IMR-90 (cell line): ENCODE results near the gene KRTAP3-2. TPM values are rescaled to one million over a fixed set of nuclear protein-coding genes. Genes with fewer than 3 reads are reported as not detected.

ENCODE experiments used
- ATAC-seq: fragments of 200-7000 bp; cut with Tn5 transposase; 2 replicates; pipeline ENCODE4 v1.9.1; 2020; ENCODE audit warnings: low read depth, mild to moderate bottlenecking, moderate library complexity
- BruUV-seq: library from RNA; stranded (reverse); fragments of 400-500 nt; replicated peaks from 2 replicates; lab custom pipeline; 2021; lab: Mats Ljungman, UMichigan
- CTCF ChIA-PET: fragments of 300-600 bp; formaldehyde crosslinking; extraction: SDS; loops from one replicate; lab custom pipeline; 2021; ENCODE audit warnings: antibody characterized with exemption; lab: Yijun Ruan, JAX
- POLR2A ChIA-PET: fragments of 300-600 bp; sonication (Branson Sonifier 250); formaldehyde crosslinking; loops from one replicate; lab custom pipeline; 2022; ENCODE audit warnings: antibody characterized with exemption; ENCODE audit not compliant: unreplicated experiment; lab: Charles Lee
- DNase-seq: peaks from one replicate; pipeline ENCODE4 v3.0.0; 2013
- H2AFZ ChIP-seq: replicated peaks from 2 replicates; pipeline ENCODE3; 2013; ENCODE audit warnings: low read length, mild to moderate bottlenecking; ENCODE audit not compliant: poor library complexity
- H2AK5ac ChIP-seq: 2 replicates; pipeline ENCODE4 v1.6.1; 2013; ENCODE audit warnings: low read depth, low read length, inconsistent platforms
- H2AK9ac ChIP-seq: replicated peaks from 2 replicates; pipeline ENCODE3; 2013; ENCODE audit warnings: mild to moderate bottlenecking, low read depth, low read length, moderate library complexity; ENCODE audit not compliant: poor library complexity
- H2BK120ac ChIP-seq: 2 replicates; pipeline ENCODE4 v1.6.1; 2013; ENCODE audit warnings: low read depth, low read length, inconsistent platforms
- H2BK15ac ChIP-seq: 3 replicates; pipeline ENCODE4 v1.6.1; 2013; ENCODE audit warnings: low read depth, low read length, inconsistent platforms
- H2BK20ac ChIP-seq: 2 replicates; pipeline ENCODE4 v1.6.1; 2013; ENCODE audit warnings: low read depth, mild to moderate bottlenecking, inconsistent platforms, low read length, moderate library complexity
- H2BK5ac ChIP-seq: 2 replicates; pipeline ENCODE4 v1.6.1; 2013; ENCODE audit warnings: mild to moderate bottlenecking, low read depth, low read length, inconsistent platforms; ENCODE audit not compliant: poor library complexity, severe bottlenecking
- H3K14ac ChIP-seq: replicated peaks from 2 replicates; pipeline ENCODE4 v1.6.1; 2013; ENCODE audit warnings: low read depth, low read length, inconsistent platforms
- H3K18ac ChIP-seq: 2 replicates; pipeline ENCODE4 v1.6.1; 2013; ENCODE audit warnings: low read depth, low read length, control low read depth
- H3K23ac ChIP-seq: 2 replicates; pipeline ENCODE4 v1.6.1; 2013; ENCODE audit warnings: low read depth, low read length, inconsistent platforms
- H3K27ac ChIP-seq: 2 replicates; pipeline ENCODE4 v1.5.1; 2013; ENCODE audit warnings: mild to moderate bottlenecking, control low read depth, low read length; ENCODE audit not compliant: insufficient read depth
- H3K27me3 ChIP-seq: 2 replicates; pipeline ENCODE4 v1.6.1; 2013; ENCODE audit warnings: low read length; ENCODE audit not compliant: control insufficient read depth, insufficient read depth
- H3K36me3 ChIP-seq: 2 replicates; pipeline ENCODE4 v1.6.1; 2013; ENCODE audit warnings: low read length, mixed read lengths; ENCODE audit not compliant: control insufficient read depth, insufficient read depth
- H3K4ac ChIP-seq: 2 replicates; pipeline ENCODE4 v1.6.1; 2013; ENCODE audit warnings: low read depth, low read length, inconsistent platforms
- H3K4me1 ChIP-seq: 2 replicates; pipeline ENCODE4 v1.6.1; 2013; ENCODE audit warnings: low read length, mixed read lengths; ENCODE audit not compliant: control insufficient read depth, insufficient read depth
- H3K4me2 ChIP-seq: 2 replicates; pipeline ENCODE4 v1.6.1; 2013; ENCODE audit warnings: low read depth, mild to moderate bottlenecking, control low read depth, low read length, moderate library complexity
- H3K4me3 ChIP-seq: 2 replicates; pipeline ENCODE4 v1.5.1; 2013; ENCODE audit warnings: low read depth, mild to moderate bottlenecking, control low read depth, low read length, moderate library complexity; ENCODE audit not compliant: insufficient read depth
- H3K56ac ChIP-seq: 2 replicates; pipeline ENCODE4 v1.6.1; 2013; ENCODE audit warnings: low read length, inconsistent platforms; ENCODE audit not compliant: insufficient read depth; ENCODE audit errors: extremely low read depth
- H3K79me1 ChIP-seq, 2 experiments: 2 replicates each; pipeline ENCODE4 v1.6.1; 2013; ENCODE audit warnings: low read length in 2 of 2, inconsistent platforms in 1 of 2, low read depth in 1 of 2
- H3K9ac ChIP-seq: 2 replicates; pipeline ENCODE4 v1.6.1; 2013; ENCODE audit warnings: low read depth, low read length, control low read depth
- H3K9me1 ChIP-seq: 2 replicates; pipeline ENCODE4 v1.6.1; 2013; ENCODE audit warnings: low read length, inconsistent platforms; ENCODE audit not compliant: insufficient read depth
- H3K9me3 ChIP-seq: 2 replicates; pipeline ENCODE4 v1.6.1; 2013; ENCODE audit warnings: low read length; ENCODE audit not compliant: control insufficient read depth, insufficient read depth
- H4K20me1 ChIP-seq: 2 replicates; pipeline ENCODE4 v1.6.1; 2013; ENCODE audit warnings: low read length, inconsistent platforms; ENCODE audit not compliant: insufficient read depth
- H4K5ac ChIP-seq: 2 replicates; pipeline ENCODE4 v1.6.1; 2013; ENCODE audit warnings: mild to moderate bottlenecking, low read depth, low read length, control low read depth
- H4K8ac ChIP-seq, 2 experiments: 2 replicates each; pipeline ENCODE4 v1.6.1; 2013; ENCODE audit warnings: low read depth in 2 of 2, low read length in 2 of 2, control low read depth in 1 of 2, inconsistent platforms in 1 of 2
- H4K91ac ChIP-seq: 2 replicates; pipeline ENCODE4 v1.6.1; 2013; ENCODE audit warnings: low read depth, low read length, inconsistent platforms; ENCODE audit not compliant: insufficient read depth
- BHLHE40 ChIP-seq: fragments of 150-350 bp; IDR thresholded peaks from 2 replicates; pipeline ENCODE4 v1.6.1; 2016; ENCODE audit warnings: mild to moderate bottlenecking, low read depth, low read length
- MAFK ChIP-seq: IDR thresholded peaks from 2 replicates; pipeline ENCODE4 v1.6.1; 2012; ENCODE audit warnings: low read depth, low read length, improper control_type of control experiment
- WGBS, 2 experiments: methylation state at CpG; one replicate each; pipeline versions ENCODE4 v1.1.5 to v1.1.7; 2013; ENCODE audit warnings: missing lambda C conversion rate in 2 of 2; ENCODE audit not compliant: insufficient read length in 1 of 2; ENCODE audit errors: extremely low coverage in 2 of 2; 5-methylcytosine and 5-hydroxymethylcytosine counted together
- dilution Hi-C: fragments of 300-500 bp; cut with HindIII; formaldehyde crosslinking; loops from one replicate; pipeline ENCODE4 v1.14.3; 2018; ENCODE audit warnings: low sequenced_read_pairs; ENCODE audit not compliant: unreplicated experiment
- in situ Hi-C: fragments of 300-500 bp; cut with MboI; formaldehyde crosslinking; loops from 3 replicates; pipeline ENCODE4 v1.14.3; 2019; ENCODE audit warnings: low sequenced_read_pairs, inconsistent platforms, mixed read lengths
- intact Hi-C: fragments of 100-400 bp; cut with micrococcal nuclease; formaldehyde crosslinking; loops from 2 replicates; pipeline ENCODE4 v1.10.0; 2022
- polyA plus RNA-seq, 3 experiments: library from polyadenylated mRNA; depleted of rRNA; stranded (reverse); fragments of >200 nt; gene quantifications; 2 replicates each; pipeline ENCODE4 v1.2.3, GENCODE V29; 2012; ENCODE audit warnings: low replicate concordance in 1 of 3
- total RNA-seq: library from RNA; depleted of rRNA; stranded (reverse); fragments of >200 nt; gene quantifications from 2 replicates; pipeline ENCODE4 v1.2.3, GENCODE V29; 2012

KRTAP3-2 gene
- total and polyA plus RNA-seq, 2 of the 4 experiments (the other 2 are of a cell fraction), result not detected

DNA sequence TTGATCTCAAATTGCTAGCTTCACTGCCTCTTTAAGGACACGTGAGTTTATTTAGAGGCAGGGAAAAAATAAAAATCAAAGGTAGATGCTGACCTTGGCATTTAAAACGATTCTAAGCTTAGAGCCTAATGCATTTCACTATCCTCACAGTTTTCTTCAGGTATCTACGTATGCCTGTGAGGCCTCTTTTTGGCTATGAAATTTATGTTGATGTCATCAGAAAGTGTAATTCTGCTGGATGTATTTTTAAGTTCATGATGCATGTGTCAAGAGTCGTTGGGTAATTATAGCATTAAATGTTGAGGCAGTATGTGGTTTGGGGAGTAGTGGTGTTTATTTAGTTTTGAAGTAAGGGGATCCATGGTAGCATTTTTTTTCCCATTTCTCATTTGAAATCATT, 4.2 kb upstream of the KRTAP3-2 start:
- CTCF ChIA-PET, result no interaction called here

More for the DNA sequence above, 4.2 kb upstream of the KRTAP3-2 start:
- Histone ChIP-seq H3K4me3 (no peak overlapping the region), H4K5ac (no peak overlapping the region), H4K20me1 (no peaks in the 10 kb centered on the region), H3K9me1 (no peaks in the 10 kb centered on the region), H3K27me3 (no peaks in the 10 kb centered on the region), H2AK5ac (no peak overlapping the region), H3K56ac (no peak overlapping the region), H2BK20ac (no peak overlapping the region), H3K9me3 (no peaks in the 10 kb centered on the region), H3K4ac (no peak overlapping the region), H3K79me1 (no peaks in the 10 kb centered on the region), H4K91ac (no peak overlapping the region), H4K8ac (no peak overlapping the region), H2AK9ac (no peak overlapping the region), H3K4me1 (no peaks in the 10 kb centered on the region), H3K18ac (no peak overlapping the region), H2BK15ac (no peak overlapping the region; the same call in 2 of the 3 replicates), H3K4me2 (no peak overlapping the region), H3K9ac (no peak overlapping the region), H3K23ac (no peak overlapping the region), H3K14ac (no peak overlapping the region), H2AFZ (no peak overlapping the region), H3K36me3 (no peaks in the 10 kb centered on the region), H2BK5ac (no peak overlapping the region), H3K27ac (no peak overlapping the region), H2BK120ac (no peak overlapping the region)
- intact Hi-C loops (no loop called here), in situ Hi-C loops (no loop called here), dilution Hi-C loops (no loop called here)
- no peak for ATAC-seq
- POLR2A ChIA-PET, result no interaction called here
- WGBS, 2 experiments, result no CpG with 5 or more reads among the region's 4 CpGs
- BruUV-seq, result no TSS peak
- DNase-seq, result no peak
- TF ChIP-seq BHLHE40, result no peak
- peak; percentile 68 for TF ChIP-seq MAFK
